ENCODE results near the gene ZNF695.

ZNF695 gene

DNA sequence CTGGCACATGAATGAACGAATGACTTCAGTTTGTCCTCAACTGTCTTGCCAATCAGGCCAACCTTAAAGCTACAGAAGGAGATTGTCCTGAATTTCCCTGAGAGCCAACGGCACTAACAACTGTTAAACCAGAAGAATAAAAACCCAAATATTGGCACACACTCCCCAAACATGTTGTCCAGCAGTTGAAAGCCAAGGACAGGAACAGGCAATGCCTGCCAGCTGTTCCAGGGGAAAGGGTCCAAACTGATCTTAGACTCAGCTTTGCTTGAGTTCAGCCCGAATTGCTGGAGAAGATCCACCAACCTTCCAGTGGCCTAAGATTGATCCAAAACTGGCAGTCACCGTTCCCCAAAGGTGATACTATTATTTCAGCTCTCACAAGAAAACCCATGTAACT lies 53.7 kb downstream of the ZNF695 start:
- no peak for DNase-seq

DNA sequence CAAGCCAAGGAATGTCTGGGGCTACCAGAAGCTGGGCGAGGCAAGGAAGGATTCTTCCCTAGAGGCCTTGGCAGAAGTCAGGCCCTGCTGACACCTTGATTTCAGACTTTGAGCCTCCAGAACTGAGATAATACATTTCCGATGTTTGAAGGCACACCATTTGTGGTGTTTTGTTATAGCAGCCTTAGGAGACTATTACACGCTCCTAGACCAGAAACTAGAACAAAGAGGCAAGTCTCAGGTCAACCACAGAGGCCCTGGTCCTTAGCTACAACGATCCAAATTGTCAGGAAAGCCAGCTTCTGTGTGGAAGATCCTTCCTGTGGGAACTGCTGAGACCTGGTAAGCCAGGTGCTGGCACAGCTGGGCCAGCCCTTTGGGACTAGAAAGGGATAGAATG lies 56.4 kb downstream of the ZNF695 start:
- DNase-seq = no peak

DNA sequence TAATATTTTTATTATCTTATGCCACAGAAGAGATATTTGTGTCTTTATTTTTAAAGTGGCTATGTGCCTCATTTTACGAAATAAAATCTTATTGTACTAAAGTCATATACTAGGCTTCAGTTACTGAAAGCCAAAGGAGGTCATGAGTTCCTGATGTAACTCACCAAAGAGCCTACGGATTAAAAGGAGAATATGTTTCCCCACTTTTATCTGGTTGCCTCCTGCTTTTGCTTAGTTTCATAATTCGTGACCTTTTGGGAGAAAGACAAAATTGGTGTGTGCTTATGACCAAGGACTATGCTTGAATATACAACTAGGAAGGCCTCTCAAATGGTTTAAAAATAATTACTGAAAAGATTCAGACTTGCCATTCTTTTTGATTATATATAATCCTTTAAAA lies 57.9 kb downstream of the ZNF695 start:
- DNase-seq = no peak

DNA sequence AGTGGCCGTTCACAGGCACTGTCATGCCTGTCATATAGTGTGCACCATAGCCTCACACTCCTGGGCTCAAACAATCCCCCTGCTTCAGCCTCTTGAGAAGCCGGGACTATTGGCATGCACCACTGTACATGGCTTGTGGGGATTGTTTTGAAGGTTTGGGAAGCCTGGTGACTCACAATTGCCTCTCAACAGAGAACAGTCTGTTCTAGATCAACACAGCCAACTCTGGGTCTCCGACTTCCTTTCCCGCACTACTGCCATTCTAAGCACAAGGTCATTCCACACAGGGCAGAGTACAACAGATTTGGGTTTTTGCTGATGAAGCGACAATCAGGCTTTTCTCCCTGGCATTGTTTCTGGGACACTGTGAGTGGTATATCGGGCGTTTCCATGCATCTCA lies 60.6 kb downstream of the ZNF695 start:
- DNase-seq = no peak

DNA sequence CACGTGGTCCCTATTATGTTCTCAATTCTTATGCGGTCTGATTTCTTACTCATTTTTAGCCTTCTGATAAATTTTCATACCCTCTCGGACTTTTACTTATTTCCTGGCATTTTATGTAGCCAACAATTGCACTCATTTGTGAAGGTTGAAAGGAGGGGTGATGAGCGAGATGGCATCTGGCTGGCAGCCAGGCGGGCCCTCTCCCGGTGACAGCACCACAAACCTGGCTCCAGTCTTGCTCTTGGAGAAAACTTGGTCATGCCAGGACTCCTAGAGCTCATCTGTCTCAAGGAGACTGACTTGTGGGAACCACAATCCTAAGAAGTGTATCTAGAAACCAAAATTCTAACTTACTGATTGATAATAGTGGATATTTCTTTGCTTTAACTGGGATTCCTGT lies 61.5 kb downstream of the ZNF695 start:
- DNase-seq = no peak
